ENCODE results near the gene FBXO45.
"Not testable (repeated sequence)": the region's sequence is repeated elsewhere in the genome, so short reads cannot be mapped to it uniquely, and the experiment has no call there.

Gene FBXO45

GRCh38 chr3:196620161-196620604, 51.7 kb downstream of the FBXO45 start:
- DNase-seq: no peak

GRCh38 chr3:196620684-196621083, 52.2 kb downstream of the FBXO45 start:
- no peak for DNase-seq

- DNase-seq: no peak
These were observed 53.2 kb downstream of the FBXO45 start for GRCh38 chr3:196621611-196622010.

- no peak for DNase-seq
These were observed 55.8 kb downstream of the FBXO45 start for GRCh38 chr3:196624067-196624790.

GRCh38 chr3:196624907-196625306, 56.4 kb downstream of the FBXO45 start:
- no peak for DNase-seq

- DNase-seq: no peak
These were observed 56.9 kb downstream of the FBXO45 start for GRCh38 chr3:196625331-196625730.

GRCh38 chr3:196627918-196628231, 59.4 kb downstream of the FBXO45 start:
- DNase-seq: no peak

- no peak for DNase-seq
These were observed 60.8 kb downstream of the FBXO45 start for GRCh38 chr3:196629228-196629627.

GRCh38 chr3:196631682-196632045, 63.2 kb downstream of the FBXO45 start:
- DNase-seq: no peak

GRCh38 chr3:196632046-196632751, 63.7 kb downstream of the FBXO45 start:
- peak; percentile 94 for DNase-seq

GRCh38 chr3:196633555-196634151, 65.2 kb downstream of the FBXO45 start:
- DNase-seq: no peak

GRCh38 chr3:196634224-196634623, 65.8 kb downstream of the FBXO45 start:
- DNase-seq: no peak

- no peak for DNase-seq
These were observed 66.4 kb downstream of the FBXO45 start for GRCh38 chr3:196634829-196635228.

- no peak for DNase-seq
These were observed 68.2 kb downstream of the FBXO45 start for GRCh38 chr3:196636369-196637349.

GRCh38 chr3:196637941-196638340, 69.5 kb downstream of the FBXO45 start:
- not testable (repeated sequence) for DNase-seq
